HG03575 (cell line): ENCODE measurements around the gene KRTAP24-1.

Source experiments
- ATAC-seq: cut with Tn5 transposase; IDR thresholded peaks from one replicate; pipeline ENCODE4 v1.9.1; 2021; ENCODE audit not compliant: unreplicated experiment, insufficient number of reproducible peaks, low FRiP score; ENCODE audit errors: extremely low read depth

The KRTAP24-1 gene

GRCh38 chr21:30282850-30283249, at the start of gene KRTAP24-1:
TSS of gene KRTAP24-1 (minus strand) at chr21:30282950. CDS start at chr21:30282932, 18 bp downstream.
- no peak for ATAC-seq

- no peak for ATAC-seq
Observed at GRCh38 chr21:30329203-30329875, 46.6 kb upstream of the KRTAP24-1 start.

- no peak for ATAC-seq
Observed at GRCh38 chr21:30326390-30326789, 43.6 kb upstream of the KRTAP24-1 start.

GRCh38 chr21:30320215-30320614, 37.5 kb upstream of the KRTAP24-1 start, which contains the start of gene KRTAP26-1:
TSS of gene KRTAP26-1 (minus strand) at chr21:30320315. CDS start at chr21:30320035, 280 bp downstream.
- ATAC-seq = no peak

- ATAC-seq = no peak
Observed at GRCh38 chr21:30315701-30316100, 33.0 kb upstream of the KRTAP24-1 start.

- no peak for ATAC-seq
Observed at GRCh38 chr21:30306884-30307283, 24.1 kb upstream of the KRTAP24-1 start.

GRCh38 chr21:30305136-30305535, 22.4 kb upstream of the KRTAP24-1 start:
- ATAC-seq = no peak

GRCh38 chr21:30289215-30289614, 6.5 kb upstream of the KRTAP24-1 start, which contains the start of gene KRTAP25-1:
TSS of gene KRTAP25-1 (minus strand) at chr21:30289514. CDS start at chr21:30289490, 24 bp downstream.
- no peak for ATAC-seq

- ATAC-seq = no peak
Observed at GRCh38 chr21:30271611-30272010, 11.1 kb downstream of the KRTAP24-1 start.

GRCh38 chr21:30271156-30271555, 11.6 kb downstream of the KRTAP24-1 start:
- no peak for ATAC-seq

GRCh38 chr21:30269803-30270530, 12.8 kb downstream of the KRTAP24-1 start:
- ATAC-seq = no peak

- no peak for ATAC-seq
Observed at GRCh38 chr21:30268608-30269197, 14.0 kb downstream of the KRTAP24-1 start.

- no peak for ATAC-seq
Observed at GRCh38 chr21:30257773-30258172, 25.0 kb downstream of the KRTAP24-1 start.

GRCh38 chr21:30256100-30256499, 26.6 kb downstream of the KRTAP24-1 start:
- ATAC-seq = no peak

GRCh38 chr21:30255679-30256078, 27.1 kb downstream of the KRTAP24-1 start:
- ATAC-seq = no peak

- ATAC-seq = no peak
Observed at GRCh38 chr21:30251781-30252180, 31.0 kb downstream of the KRTAP24-1 start.

GRCh38 chr21:30249936-30250335, 32.8 kb downstream of the KRTAP24-1 start:
- no peak for ATAC-seq

GRCh38 chr21:30248844-30249243, 33.9 kb downstream of the KRTAP24-1 start:
- no peak for ATAC-seq

- ATAC-seq = no peak
Observed at GRCh38 chr21:30245061-30245460, 37.7 kb downstream of the KRTAP24-1 start.

GRCh38 chr21:30243691-30244090, 39.1 kb downstream of the KRTAP24-1 start:
- no peak for ATAC-seq
